ENCODE data around the gene ARCN1.

Gene ARCN1

GRCh38 chr11:118639899-118640298 lies 67.7 kb downstream of the ARCN1 start:
- no peak for DNase-seq (ENCODE audit: low spot score)

GRCh38 chr11:118640332-118641154 lies 68.3 kb downstream of the ARCN1 start:
- DNase-seq (ENCODE audit: low spot score): no peak

DNA sequence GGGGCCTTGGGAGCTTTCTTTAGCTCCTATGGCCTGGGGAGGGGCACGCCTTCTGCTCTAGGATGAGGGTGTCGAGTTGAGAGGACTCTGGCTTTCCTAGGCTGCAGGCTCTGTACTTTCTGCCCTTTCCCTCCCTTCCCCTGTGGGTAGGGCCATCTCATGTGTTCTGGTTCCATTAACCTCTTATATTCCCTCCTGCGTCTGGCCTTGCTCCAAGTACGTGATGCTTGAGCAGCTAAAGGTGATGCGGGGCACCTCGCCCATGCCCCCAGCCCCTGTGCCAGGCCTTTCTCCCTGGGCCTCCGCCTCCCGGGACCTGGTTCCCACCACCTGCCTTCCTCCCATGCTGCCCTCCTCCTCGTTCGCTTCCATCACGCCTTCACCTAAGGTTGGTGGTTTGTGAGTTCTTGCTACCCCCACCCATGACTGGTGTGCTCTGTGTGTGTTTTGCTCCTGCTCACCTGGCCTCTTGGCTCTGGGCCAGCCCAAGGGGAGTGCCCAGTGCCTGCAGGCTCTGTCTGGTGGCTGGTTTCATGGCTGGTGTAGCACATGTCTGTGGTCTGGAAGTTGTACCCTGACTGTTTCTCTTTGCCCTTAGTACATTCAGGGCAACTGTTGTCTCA lies 69.3 kb downstream of the ARCN1 start:
- no peak for DNase-seq (ENCODE audit: low spot score)

DNA sequence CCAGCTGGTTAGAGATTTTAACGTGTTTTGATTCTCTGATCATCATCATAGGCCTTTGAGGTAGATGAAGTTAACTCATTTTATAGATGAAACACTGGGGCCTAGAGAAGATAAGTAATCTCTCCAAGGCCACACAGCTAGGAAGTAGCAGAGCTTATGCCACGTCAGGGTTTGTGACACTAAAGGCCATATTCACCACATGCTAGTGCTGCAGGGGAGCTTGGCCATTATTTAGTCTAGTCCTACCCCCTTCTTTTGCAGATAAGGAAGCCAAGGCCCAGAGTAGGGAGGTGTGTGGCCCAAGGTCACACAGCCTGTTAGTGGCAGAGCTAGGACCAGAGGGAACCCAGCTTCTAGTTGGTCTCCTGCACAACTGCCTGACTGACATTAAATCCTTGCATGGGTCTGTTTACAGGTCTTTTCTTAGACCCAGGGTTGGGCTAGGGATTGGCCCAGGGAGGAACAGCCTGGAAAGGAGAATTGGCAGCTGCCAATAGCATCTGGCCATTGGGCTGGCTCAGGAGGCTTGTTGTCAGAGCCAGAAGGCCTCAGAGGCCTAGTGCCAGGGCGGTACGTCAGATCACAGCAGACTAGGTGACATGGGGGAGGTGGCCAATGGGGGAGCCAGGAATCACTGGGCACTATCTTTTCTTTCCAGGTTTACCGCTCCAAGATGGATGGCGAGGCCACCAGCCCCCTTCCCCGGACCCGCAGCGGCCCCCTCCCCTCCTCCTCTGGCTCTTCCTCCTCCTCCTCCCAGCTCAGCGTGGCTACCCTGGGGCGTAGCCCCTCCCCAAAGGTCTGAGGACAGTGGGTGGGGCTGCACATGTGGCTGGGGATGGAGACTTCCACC lies 71.2 kb downstream of the ARCN1 start:
- no peak for DNase-seq (ENCODE audit: low spot score)

GRCh38 chr11:118643995-118644345 lies 71.8 kb downstream of the ARCN1 start:
- no peak for DNase-seq (ENCODE audit: low spot score)

DNA sequence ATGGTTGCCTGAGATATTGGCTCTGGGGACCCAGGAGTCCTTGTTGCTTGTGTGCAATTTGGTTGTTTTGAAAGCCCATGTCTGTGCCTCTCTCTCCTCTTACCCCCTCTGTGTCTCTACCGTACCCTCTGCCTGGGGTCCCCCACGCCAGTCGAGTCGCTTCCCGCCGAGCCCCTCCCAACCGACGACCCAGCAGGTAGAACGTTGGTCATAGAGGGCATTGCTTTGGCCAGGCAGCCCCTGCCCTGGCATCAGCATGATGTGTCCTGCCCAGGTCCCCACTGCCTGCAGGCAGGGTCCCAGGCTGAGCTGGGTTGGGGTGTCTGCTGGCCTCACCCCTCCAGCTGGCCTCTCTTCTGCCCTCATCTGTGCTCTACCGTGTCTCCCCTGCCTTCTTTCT lies 72.3 kb downstream of the ARCN1 start:
- DNase-seq (ENCODE audit: low spot score): no peak

DNA sequence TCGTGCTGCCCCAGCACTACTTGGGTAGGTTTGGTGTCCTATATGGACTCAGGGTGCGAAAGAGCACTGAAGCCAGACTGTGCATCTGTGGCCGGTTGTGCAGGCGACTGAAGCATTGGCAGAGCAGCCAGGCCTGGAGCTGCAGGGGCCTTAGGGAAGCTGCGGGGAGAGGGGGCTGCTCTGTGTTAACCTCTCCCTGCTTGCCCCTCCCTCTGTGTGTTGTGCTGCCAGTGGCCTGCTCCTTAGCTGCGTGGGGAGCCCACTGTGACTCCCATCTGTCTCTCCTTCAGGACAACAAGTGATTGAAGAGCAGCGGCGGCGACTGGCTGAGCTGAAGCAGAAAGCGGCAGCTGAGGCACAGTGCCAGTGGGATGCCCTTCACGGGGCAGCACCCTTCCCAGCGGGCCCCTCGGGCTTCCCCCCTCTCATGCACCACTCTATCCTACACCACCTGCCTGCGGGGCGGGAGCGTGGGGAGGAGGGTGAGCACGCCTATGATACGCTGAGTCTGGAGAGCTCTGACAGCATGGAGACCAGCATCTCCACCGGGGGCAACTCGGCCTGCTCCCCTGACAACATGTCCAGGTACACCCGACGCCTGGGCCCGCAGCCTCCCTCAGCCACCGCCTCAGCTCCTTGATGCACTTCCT lies 73.0 kb downstream of the ARCN1 start:
- no peak for DNase-seq (ENCODE audit: low spot score)

DNA sequence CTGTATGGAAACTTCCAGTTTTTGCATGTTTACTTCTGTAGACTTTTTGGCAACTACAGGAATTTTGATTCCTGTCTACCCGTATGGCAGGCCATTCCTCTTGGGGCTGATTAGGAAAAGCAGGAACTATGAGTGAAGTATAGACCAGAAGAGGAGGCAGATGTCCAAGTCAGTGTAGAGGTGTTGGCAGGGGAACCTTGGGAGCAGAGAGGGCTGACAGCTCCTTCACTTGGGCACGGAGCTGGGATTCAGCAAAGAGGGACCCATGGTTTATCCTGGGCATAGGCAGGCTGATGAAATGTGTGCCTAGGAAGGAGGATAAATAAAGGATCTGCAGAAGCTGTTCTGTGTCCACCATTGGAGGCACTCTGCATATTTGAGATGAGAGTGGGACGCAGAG lies 74.2 kb downstream of the ARCN1 start:
- no peak for DNase-seq (ENCODE audit: low spot score)

DNA sequence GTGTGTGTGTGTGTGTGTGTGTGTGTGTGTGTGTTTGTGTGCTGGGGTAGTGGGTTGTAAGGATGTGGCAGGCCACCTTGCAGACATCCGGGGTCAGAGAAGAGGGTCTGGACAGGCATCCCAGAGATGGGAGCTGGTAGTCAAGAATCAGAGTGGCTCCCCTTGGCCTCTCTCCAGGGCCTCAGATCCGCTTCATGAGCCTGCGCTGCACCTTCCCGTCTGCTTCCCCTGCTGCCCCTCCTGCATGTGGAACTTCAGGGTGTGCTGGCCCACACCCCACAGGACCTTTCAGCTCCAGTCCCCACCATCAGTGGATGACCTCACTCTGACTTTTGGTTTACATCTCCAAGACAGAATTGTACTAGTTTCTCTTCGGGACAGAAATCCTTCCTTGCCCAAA lies 76.1 kb downstream of the ARCN1 start:
- no peak for DNase-seq (ENCODE audit: low spot score)

- DNase-seq (ENCODE audit: low spot score): no peak
Observed at GRCh38 chr11:118649941-118650340, 77.7 kb downstream of the ARCN1 start.

DNA sequence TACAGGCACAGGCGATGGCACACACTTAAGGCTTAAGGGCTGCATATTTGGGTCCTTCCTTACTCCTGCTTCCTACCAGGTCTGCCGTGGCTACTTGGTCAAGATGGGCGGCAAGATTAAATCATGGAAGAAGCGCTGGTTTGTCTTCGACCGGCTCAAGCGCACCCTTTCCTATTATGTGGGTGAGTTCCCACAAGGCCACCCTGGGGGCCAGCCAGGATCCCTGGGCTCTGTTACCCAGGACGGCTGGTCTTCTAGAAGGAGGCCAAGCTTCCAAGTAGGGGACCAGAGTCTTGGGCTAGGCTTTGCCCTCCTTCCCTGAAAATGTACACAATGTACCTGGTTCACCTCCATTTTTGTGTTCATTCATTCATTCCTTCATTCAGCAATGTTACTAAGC lies 78.2 kb downstream of the ARCN1 start:
- no peak for DNase-seq (ENCODE audit: low spot score)

DNA sequence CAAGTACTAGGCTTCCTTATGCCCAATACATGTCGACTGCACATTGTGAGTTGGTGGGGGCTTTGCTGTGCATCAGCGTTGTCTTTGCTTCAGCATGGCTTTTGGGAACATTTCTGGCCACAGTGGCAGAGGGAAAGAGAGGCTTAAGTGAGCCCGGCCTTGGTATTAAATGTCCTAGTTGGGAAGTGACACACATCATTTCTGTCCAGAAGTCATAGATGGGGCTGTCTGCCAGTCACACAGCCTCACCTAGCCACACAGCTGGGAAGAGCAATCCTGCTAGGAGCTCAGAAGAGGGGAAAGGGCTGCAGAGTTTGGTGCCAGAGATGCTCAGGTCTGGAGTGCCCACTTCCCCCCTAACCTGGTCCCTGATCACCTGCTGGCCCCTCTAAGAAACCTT lies 79.6 kb downstream of the ARCN1 start:
- no peak for DNase-seq (ENCODE audit: low spot score)

Data from hepatic stellate cell (primary cell).